H1 (cell line): ENCODE measurements around the gene BARX2.

Experiments
- CBX5 ChIP-seq: fragments of 300-800, 300-1000 bp; sonication (generic); IDR thresholded peaks from 2 replicates; pipeline ENCODE4 v1.7.1; 2016; ENCODE audit warnings: antibody characterized with exemption, low read length, low read depth
- POLR2A ChIP-seq, 2 experiments: IDR thresholded peaks; 1 replicate in 1 of 2; 2 replicates in 1 of 2; pipeline ENCODE4 v1.6.1; 2011; ENCODE audit warnings: low read depth in 2 of 2, low read length in 2 of 2, mild to moderate bottlenecking in 2 of 2; ENCODE audit errors: control extremely low read depth in 1 of 2
- RAD21 ChIP-seq, 2 experiments: IDR thresholded peaks in 1 of 2; conservative IDR thresholded peaks in 1 of 2; 2 replicates each; pipeline ENCODE4 v1.6.1; 2011; ENCODE audit warnings: low read depth in 2 of 2, low read length in 2 of 2, improper control_type of control experiment in 1 of 2, inconsistent platforms in 1 of 2, mild to moderate bottlenecking in 1 of 2, moderate library complexity in 1 of 2
- RBBP5 ChIP-seq: IDR thresholded peaks from 2 replicates; pipeline ENCODE4 v1.7.1; 2012; ENCODE audit warnings: low read depth, mild to moderate bottlenecking, inconsistent platforms, low read length, moderate library complexity, borderline replicate concordance
- TF ChIP-seq, protein P1 (sequence below): fragments of 300-600 bp; sonication (generic); IDR thresholded peaks from 2 replicates; pipeline ENCODE4 v1.7.1; 2012; ENCODE audit warnings: low read length, moderate library complexity, mild to moderate bottlenecking, inconsistent platforms; ENCODE audit not compliant: insufficient replicate concordance
- TF ChIP-seq, protein P2 (sequence below): IDR thresholded peaks from 2 replicates; pipeline ENCODE4 v1.6.1; 2012; ENCODE audit warnings: inconsistent platforms
- TF ChIP-seq, protein P3 (sequence below), 3 experiments: IDR thresholded peaks; 1 replicate in 2 of 3; 2 replicates in 1 of 3; pipeline versions ENCODE4 v1.5.1 to v1.6.1; 2011; ENCODE audit warnings: low read length in 3 of 3, mild to moderate bottlenecking in 3 of 3, inconsistent platforms in 2 of 3, low read depth in 1 of 3, moderate library complexity in 1 of 3; ENCODE audit not compliant: insufficient read depth in 1 of 3; ENCODE audit errors: control extremely low read depth in 1 of 3

DNA sequence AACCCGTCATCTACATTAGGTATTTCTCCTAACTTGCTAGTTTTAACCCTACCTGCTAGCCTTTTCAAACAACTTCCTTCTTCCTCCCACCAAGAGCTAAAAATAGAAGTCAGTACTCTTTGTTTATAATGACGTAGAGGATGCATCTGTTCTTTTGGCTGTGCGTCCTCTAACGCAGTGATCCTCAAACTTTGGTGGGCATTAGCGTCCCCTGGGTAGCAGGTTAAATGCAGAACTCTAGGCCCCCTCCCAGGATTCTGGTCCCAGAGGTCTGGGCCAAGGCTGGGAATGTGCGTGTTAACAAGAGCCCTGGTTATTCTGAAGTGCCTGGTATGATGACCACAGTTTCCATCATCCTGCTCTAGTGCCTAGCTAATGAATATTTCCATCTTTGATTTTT lies 67.6 kb downstream of the BARX2 start:
- TF ChIP-seq CBX5 = no peak
- TF ChIP-seq, protein P1, sequence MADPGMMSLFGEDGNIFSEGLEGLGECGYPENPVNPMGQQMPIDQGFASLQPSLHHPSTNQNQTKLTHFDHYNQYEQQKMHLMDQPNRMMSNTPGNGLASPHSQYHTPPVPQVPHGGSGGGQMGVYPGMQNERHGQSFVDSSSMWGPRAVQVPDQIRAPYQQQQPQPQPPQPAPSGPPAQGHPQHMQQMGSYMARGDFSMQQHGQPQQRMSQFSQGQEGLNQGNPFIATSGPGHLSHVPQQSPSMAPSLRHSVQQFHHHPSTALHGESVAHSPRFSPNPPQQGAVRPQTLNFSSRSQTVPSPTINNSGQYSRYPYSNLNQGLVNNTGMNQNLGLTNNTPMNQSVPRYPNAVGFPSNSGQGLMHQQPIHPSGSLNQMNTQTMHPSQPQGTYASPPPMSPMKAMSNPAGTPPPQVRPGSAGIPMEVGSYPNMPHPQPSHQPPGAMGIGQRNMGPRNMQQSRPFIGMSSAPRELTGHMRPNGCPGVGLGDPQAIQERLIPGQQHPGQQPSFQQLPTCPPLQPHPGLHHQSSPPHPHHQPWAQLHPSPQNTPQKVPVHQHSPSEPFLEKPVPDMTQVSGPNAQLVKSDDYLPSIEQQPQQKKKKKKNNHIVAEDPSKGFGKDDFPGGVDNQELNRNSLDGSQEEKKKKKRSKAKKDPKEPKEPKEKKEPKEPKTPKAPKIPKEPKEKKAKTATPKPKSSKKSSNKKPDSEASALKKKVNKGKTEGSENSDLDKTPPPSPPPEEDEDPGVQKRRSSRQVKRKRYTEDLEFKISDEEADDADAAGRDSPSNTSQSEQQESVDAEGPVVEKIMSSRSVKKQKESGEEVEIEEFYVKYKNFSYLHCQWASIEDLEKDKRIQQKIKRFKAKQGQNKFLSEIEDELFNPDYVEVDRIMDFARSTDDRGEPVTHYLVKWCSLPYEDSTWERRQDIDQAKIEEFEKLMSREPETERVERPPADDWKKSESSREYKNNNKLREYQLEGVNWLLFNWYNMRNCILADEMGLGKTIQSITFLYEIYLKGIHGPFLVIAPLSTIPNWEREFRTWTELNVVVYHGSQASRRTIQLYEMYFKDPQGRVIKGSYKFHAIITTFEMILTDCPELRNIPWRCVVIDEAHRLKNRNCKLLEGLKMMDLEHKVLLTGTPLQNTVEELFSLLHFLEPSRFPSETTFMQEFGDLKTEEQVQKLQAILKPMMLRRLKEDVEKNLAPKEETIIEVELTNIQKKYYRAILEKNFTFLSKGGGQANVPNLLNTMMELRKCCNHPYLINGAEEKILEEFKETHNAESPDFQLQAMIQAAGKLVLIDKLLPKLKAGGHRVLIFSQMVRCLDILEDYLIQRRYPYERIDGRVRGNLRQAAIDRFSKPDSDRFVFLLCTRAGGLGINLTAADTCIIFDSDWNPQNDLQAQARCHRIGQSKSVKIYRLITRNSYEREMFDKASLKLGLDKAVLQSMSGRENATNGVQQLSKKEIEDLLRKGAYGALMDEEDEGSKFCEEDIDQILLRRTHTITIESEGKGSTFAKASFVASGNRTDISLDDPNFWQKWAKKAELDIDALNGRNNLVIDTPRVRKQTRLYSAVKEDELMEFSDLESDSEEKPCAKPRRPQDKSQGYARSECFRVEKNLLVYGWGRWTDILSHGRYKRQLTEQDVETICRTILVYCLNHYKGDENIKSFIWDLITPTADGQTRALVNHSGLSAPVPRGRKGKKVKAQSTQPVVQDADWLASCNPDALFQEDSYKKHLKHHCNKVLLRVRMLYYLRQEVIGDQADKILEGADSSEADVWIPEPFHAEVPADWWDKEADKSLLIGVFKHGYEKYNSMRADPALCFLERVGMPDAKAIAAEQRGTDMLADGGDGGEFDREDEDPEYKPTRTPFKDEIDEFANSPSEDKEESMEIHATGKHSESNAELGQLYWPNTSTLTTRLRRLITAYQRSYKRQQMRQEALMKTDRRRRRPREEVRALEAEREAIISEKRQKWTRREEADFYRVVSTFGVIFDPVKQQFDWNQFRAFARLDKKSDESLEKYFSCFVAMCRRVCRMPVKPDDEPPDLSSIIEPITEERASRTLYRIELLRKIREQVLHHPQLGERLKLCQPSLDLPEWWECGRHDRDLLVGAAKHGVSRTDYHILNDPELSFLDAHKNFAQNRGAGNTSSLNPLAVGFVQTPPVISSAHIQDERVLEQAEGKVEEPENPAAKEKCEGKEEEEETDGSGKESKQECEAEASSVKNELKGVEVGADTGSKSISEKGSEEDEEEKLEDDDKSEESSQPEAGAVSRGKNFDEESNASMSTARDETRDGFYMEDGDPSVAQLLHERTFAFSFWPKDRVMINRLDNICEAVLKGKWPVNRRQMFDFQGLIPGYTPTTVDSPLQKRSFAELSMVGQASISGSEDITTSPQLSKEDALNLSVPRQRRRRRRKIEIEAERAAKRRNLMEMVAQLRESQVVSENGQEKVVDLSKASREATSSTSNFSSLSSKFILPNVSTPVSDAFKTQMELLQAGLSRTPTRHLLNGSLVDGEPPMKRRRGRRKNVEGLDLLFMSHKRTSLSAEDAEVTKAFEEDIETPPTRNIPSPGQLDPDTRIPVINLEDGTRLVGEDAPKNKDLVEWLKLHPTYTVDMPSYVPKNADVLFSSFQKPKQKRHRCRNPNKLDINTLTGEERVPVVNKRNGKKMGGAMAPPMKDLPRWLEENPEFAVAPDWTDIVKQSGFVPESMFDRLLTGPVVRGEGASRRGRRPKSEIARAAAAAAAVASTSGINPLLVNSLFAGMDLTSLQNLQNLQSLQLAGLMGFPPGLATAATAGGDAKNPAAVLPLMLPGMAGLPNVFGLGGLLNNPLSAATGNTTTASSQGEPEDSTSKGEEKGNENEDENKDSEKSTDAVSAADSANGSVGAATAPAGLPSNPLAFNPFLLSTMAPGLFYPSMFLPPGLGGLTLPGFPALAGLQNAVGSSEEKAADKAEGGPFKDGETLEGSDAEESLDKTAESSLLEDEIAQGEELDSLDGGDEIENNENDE = no peak
- TF ChIP-seq, protein P2, sequence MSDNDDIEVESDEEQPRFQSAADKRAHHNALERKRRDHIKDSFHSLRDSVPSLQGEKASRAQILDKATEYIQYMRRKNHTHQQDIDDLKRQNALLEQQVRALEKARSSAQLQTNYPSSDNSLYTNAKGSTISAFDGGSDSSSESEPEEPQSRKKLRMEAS = no peak
- TF ChIP-seq, protein P3, sequence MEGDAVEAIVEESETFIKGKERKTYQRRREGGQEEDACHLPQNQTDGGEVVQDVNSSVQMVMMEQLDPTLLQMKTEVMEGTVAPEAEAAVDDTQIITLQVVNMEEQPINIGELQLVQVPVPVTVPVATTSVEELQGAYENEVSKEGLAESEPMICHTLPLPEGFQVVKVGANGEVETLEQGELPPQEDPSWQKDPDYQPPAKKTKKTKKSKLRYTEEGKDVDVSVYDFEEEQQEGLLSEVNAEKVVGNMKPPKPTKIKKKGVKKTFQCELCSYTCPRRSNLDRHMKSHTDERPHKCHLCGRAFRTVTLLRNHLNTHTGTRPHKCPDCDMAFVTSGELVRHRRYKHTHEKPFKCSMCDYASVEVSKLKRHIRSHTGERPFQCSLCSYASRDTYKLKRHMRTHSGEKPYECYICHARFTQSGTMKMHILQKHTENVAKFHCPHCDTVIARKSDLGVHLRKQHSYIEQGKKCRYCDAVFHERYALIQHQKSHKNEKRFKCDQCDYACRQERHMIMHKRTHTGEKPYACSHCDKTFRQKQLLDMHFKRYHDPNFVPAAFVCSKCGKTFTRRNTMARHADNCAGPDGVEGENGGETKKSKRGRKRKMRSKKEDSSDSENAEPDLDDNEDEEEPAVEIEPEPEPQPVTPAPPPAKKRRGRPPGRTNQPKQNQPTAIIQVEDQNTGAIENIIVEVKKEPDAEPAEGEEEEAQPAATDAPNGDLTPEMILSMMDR (IDR thresholded peaks at IDR 0.05; ENCODE audit: control extremely low read depth in 1 of 3, insufficient read depth in 1 of 3, low read depth in 1 of 3, low read length in 3 of 3) = no peak
- TF ChIP-seq RAD21 (IDR thresholded peaks at IDR 0.05 in 1 of 2, conservative IDR thresholded peaks at IDR 0.05 in 1 of 2; ENCODE audit: low read depth in 2 of 2, low read length in 2 of 2) = no peak
- no peak for TF ChIP-seq POLR2A (IDR thresholded peaks at IDR 0.05; ENCODE audit: control extremely low read depth in 1 of 2, low read depth in 2 of 2, low read length in 2 of 2)
- TF ChIP-seq RBBP5 = no peak
